Measurements from ENCODE around the gene KRT76.

- TF ChIP-seq CTCF (IDR thresholded peaks at IDR 0.05) (no peak), ZFX (IDR thresholded peaks at IDR 0.05; ENCODE audit: borderline replicate concordance) (no peak)
Observed at GRCh38 chr12:52767427-52767826, 9.7 kb downstream of the KRT76 start.
